IPS-20b (cell line): ENCODE measurements around the gene RALB.

ENCODE experiments used
- H3K27ac ChIP-seq: one replicate; pipeline ENCODE4 v1.5.1; 2013; ENCODE audit warnings: low read length
- H3K27me3 ChIP-seq: 2 replicates; pipeline ENCODE4 v1.6.1; 2013; ENCODE audit warnings: mild to moderate bottlenecking, low read length, inconsistent platforms; ENCODE audit not compliant: insufficient read depth
- H3K36me3 ChIP-seq: 2 replicates; pipeline ENCODE4 v1.6.1; 2013; ENCODE audit warnings: low read depth, mild to moderate bottlenecking, inconsistent platforms, low read length, moderate library complexity; ENCODE audit not compliant: insufficient read depth
- H3K4me1 ChIP-seq: 2 replicates; pipeline ENCODE4 v1.6.1; 2013; ENCODE audit warnings: mild to moderate bottlenecking, control low read depth, inconsistent platforms, low read length, moderate library complexity; ENCODE audit not compliant: insufficient read depth
- H3K4me3 ChIP-seq: 2 replicates; pipeline ENCODE4 v1.5.1; 2013; ENCODE audit warnings: mild to moderate bottlenecking, low read length, inconsistent platforms
- H3K9ac ChIP-seq: 2 replicates; pipeline ENCODE4 v1.6.1; 2013; ENCODE audit warnings: low read depth, mild to moderate bottlenecking, inconsistent platforms, low read length, moderate library complexity
- H3K9me3 ChIP-seq: 2 replicates; pipeline ENCODE4 v1.6.1; 2013; ENCODE audit warnings: mild to moderate bottlenecking, low read depth, low read length, inconsistent platforms; ENCODE audit not compliant: insufficient read depth

RALB gene

GRCh38 chr2:120252225-120253020 lies at the start of gene RALB:
RALB (plus strand) TSS chr2:120252852; CDS start chr2:120278665, 25,813 bp downstream.
- no peaks in the 10 kb centered on the region for H3K36me3 ChIP-seq
- peaks cover 8% of the 10 kb centered on the region; the same call in 1 of the 2 replicates for H3K4me1 ChIP-seq
- peak within 1 kb of the TSS; percentile 88 for H3K4me3 ChIP-seq
- peaks cover 64% of the 10 kb centered on the region for H3K27me3 ChIP-seq
- peak within 1 kb of the TSS; percentile 66; the same call in 1 of the 2 replicates for H3K9ac ChIP-seq
- no peak within 1 kb of the TSS for H3K27ac ChIP-seq
- no peaks in the 10 kb centered on the region for H3K9me3 ChIP-seq

- Histone ChIP-seq H3K4me1 (no peaks in the 10 kb centered on the region), H3K4me3 (no peak overlapping the region), H3K27me3 (no peaks in the 10 kb centered on the region)
Observed at GRCh38 chr2:120203251-120204021, 49.2 kb upstream of the RALB start.

GRCh38 chr2:120204022-120204405 lies 48.6 kb upstream of the RALB start:
- no peak overlapping the region for H3K27ac ChIP-seq
- no peak overlapping the region for H3K9ac ChIP-seq
- H3K9me3 ChIP-seq: no peaks in the 10 kb centered on the region
- no peak overlapping the region for H3K4me3 ChIP-seq
- H3K27me3 ChIP-seq: no peaks in the 10 kb centered on the region
- H3K4me1 ChIP-seq: no peaks in the 10 kb centered on the region
- no peaks in the 10 kb centered on the region for H3K36me3 ChIP-seq

More at GRCh38 chr2:120203251-120204021, 49.2 kb upstream of the RALB start:
- H3K36me3 ChIP-seq: no peaks in the 10 kb centered on the region
- no peak overlapping the region for H3K9ac ChIP-seq
- no peak overlapping the region for H3K27ac ChIP-seq
- H3K9me3 ChIP-seq: 0 out of 2 replicates have a peak, but pooled peaks cover under 1% of the 10 kb centered on the region

GRCh38 chr2:120204417-120204816 lies 48.2 kb upstream of the RALB start:
- no peaks in the 10 kb centered on the region for H3K9me3 ChIP-seq
- no peaks in the 10 kb centered on the region for H3K27me3 ChIP-seq
- no peak overlapping the region for H3K9ac ChIP-seq
- H3K36me3 ChIP-seq: no peaks in the 10 kb centered on the region
- no peak overlapping the region for H3K4me3 ChIP-seq
- no peaks in the 10 kb centered on the region for H3K4me1 ChIP-seq
- H3K27ac ChIP-seq: no peak overlapping the region

GRCh38 chr2:120204945-120205670 lies 47.5 kb upstream of the RALB start:
- Histone ChIP-seq H3K27ac (no peak overlapping the region), H3K4me1 (no peaks in the 10 kb centered on the region), H3K9me3 (no peaks in the 10 kb centered on the region), H3K36me3 (no peaks in the 10 kb centered on the region), H3K4me3 (no peak overlapping the region), H3K9ac (no peak overlapping the region), H3K27me3 (no peaks in the 10 kb centered on the region)

GRCh38 chr2:120206022-120206581 lies 46.5 kb upstream of the RALB start:
- Histone ChIP-seq H3K27me3 (no peaks in the 10 kb centered on the region), H3K4me3 (no peak overlapping the region), H3K4me1 (no peaks in the 10 kb centered on the region), H3K36me3 (no peaks in the 10 kb centered on the region), H3K9me3 (no peaks in the 10 kb centered on the region), H3K27ac (no peak overlapping the region), H3K9ac (no peak overlapping the region)

- no peaks in the 10 kb centered on the region for H3K9me3 ChIP-seq
- no peak overlapping the region for H3K9ac ChIP-seq
- H3K27ac ChIP-seq: no peak overlapping the region
- H3K4me1 ChIP-seq: no peaks in the 10 kb centered on the region
- H3K36me3 ChIP-seq: no peaks in the 10 kb centered on the region
- H3K27me3 ChIP-seq: no peaks in the 10 kb centered on the region
- H3K4me3 ChIP-seq: no peak overlapping the region
Observed at GRCh38 chr2:120208381-120209353, 44.0 kb upstream of the RALB start.

- H3K27me3 ChIP-seq: no peaks in the 10 kb centered on the region
- H3K4me3 ChIP-seq: no peak overlapping the region
- H3K9ac ChIP-seq: no peak overlapping the region
Observed at GRCh38 chr2:120209427-120210269, 43.0 kb upstream of the RALB start.

GRCh38 chr2:120210270-120210693 lies 42.4 kb upstream of the RALB start:
- Histone ChIP-seq H3K4me3 (no peak overlapping the region), H3K9ac (no peak overlapping the region), H3K36me3 (no peaks in the 10 kb centered on the region), H3K27ac (no peak overlapping the region), H3K27me3 (no peaks in the 10 kb centered on the region), H3K9me3 (no peaks in the 10 kb centered on the region), H3K4me1 (no peaks in the 10 kb centered on the region)

More at GRCh38 chr2:120209427-120210269, 43.0 kb upstream of the RALB start:
- no peaks in the 10 kb centered on the region for H3K9me3 ChIP-seq
- H3K4me1 ChIP-seq: no peaks in the 10 kb centered on the region
- no peak overlapping the region for H3K27ac ChIP-seq
- no peaks in the 10 kb centered on the region for H3K36me3 ChIP-seq

- no peak overlapping the region for H3K4me3 ChIP-seq
- H3K4me1 ChIP-seq: no peaks in the 10 kb centered on the region
- H3K9me3 ChIP-seq: peaks cover 6% of the 10 kb centered on the region
- peaks cover 6% of the 10 kb centered on the region; the same call in 1 of the 2 replicates for H3K36me3 ChIP-seq
- no peak overlapping the region for H3K9ac ChIP-seq
- no peak overlapping the region for H3K27ac ChIP-seq
- H3K27me3 ChIP-seq: peaks cover 13% of the 10 kb centered on the region
Observed at GRCh38 chr2:120218181-120218580, 34.5 kb upstream of the RALB start.
